Sigmoid colon (tissue), 4 donors: ENCODE results near the gene SBNO2.

Source experiments
- EP300 ChIP-seq, 4 donors: sonication (generic); formaldehyde crosslinking; IDR thresholded peaks; one replicate each; pipeline ENCODE4 v1.6.1; 2017; ENCODE audit warnings: antibody characterized with exemption in 4 of 4
- POLR2AphosphoS5 ChIP-seq, 4 donors: sonication (generic); formaldehyde crosslinking; IDR thresholded peaks; one replicate each; pipeline ENCODE4 v1.6.1; 2017; ENCODE audit warnings: antibody characterized with exemption in 4 of 4
- TF ChIP-seq, protein P1 (sequence below), 4 experiments: fragments of 450-650 bp in 3 of 4; fragments of 200-600 bp in 1 of 4; IDR thresholded peaks; one replicate each; pipeline ENCODE4 v1.5.1; 2016 to 2019; ENCODE audit warnings: antibody characterized with exemption in 4 of 4, mild to moderate bottlenecking in 3 of 4, moderate library complexity in 2 of 4

DNA sequence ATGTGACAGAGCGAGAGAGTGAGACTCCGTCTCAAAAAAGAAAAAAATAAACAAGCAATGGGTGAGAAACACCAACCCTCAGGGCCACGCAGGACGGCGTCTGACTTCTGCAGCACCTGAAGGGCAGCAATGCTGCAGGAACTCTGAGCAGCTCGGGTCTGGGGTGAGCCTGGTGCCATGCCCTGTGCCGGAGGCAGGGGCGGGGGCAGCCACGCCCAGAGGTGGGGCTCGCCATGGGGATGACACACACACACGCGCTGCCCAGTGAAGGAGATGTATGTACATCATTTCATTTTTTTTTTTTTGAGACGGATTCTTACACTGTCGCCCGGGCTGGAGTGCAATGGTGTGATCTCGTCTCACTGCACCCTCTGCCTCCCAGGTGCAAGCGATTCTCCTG lies 46.0 kb downstream of the SBNO2 start:
- TF ChIP-seq, protein P1, sequence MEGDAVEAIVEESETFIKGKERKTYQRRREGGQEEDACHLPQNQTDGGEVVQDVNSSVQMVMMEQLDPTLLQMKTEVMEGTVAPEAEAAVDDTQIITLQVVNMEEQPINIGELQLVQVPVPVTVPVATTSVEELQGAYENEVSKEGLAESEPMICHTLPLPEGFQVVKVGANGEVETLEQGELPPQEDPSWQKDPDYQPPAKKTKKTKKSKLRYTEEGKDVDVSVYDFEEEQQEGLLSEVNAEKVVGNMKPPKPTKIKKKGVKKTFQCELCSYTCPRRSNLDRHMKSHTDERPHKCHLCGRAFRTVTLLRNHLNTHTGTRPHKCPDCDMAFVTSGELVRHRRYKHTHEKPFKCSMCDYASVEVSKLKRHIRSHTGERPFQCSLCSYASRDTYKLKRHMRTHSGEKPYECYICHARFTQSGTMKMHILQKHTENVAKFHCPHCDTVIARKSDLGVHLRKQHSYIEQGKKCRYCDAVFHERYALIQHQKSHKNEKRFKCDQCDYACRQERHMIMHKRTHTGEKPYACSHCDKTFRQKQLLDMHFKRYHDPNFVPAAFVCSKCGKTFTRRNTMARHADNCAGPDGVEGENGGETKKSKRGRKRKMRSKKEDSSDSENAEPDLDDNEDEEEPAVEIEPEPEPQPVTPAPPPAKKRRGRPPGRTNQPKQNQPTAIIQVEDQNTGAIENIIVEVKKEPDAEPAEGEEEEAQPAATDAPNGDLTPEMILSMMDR (IDR thresholded peaks at IDR 0.05), result no peak
- TF ChIP-seq POLR2AphosphoS5 (IDR thresholded peaks at IDR 0.05), result no peak
- no peak for TF ChIP-seq EP300 (IDR thresholded peaks at IDR 0.05)
